Endothelial cell of umbilical vein (primary cell): Measurements from ENCODE around the gene KCNG3. TPM values are rescaled to one million over a fixed set of nuclear protein-coding genes. Genes with fewer than 3 reads are reported as not detected.

ENCODE experiments used
- BruUV-seq: library from RNA; stranded (reverse); fragments of 400-500 nt; replicated peaks from 2 replicates; lab custom pipeline; 2021; lab: Mats Ljungman, UMichigan
- CTCF ChIA-PET: fragments of 300-600, 350-600 bp; sonication (Branson Sonifier 250); formaldehyde crosslinking; loops from one replicate; lab custom pipeline; 2021; ENCODE audit warnings: antibody characterized with exemption, inconsistent platforms; lab: Charles Lee
- POLR2A ChIA-PET: fragments of 300-600, 350-600 bp; sonication (Branson Sonifier 250); formaldehyde crosslinking; loops from one replicate; lab custom pipeline; 2021; ENCODE audit warnings: antibody characterized with exemption, inconsistent platforms; lab: Charles Lee
- DNase-seq: peaks from one replicate; pipeline ENCODE4 v3.0.0-alpha.2; 2011; ENCODE audit warnings: low read depth, low spot score
- FAIRE-seq: peaks from 2 replicates; lab custom pipeline; 2011; peaks lifted over from hg19 to GRCh38; lab: Jason Lieb, UNC
- H2AFZ ChIP-seq: 2 replicates; pipeline ENCODE4 v1.6.0; 2012; ENCODE audit warnings: low read depth, low read length, control low read depth, inconsistent platforms
- H3K27ac ChIP-seq: 2 replicates; pipeline ENCODE4 v1.5.1; 2011; ENCODE audit warnings: low read depth, mild to moderate bottlenecking, control low read depth, low read length, moderate library complexity; ENCODE audit not compliant: insufficient read depth
- H3K27me3 ChIP-seq, 2 experiments: 2 replicates each; pipeline versions ENCODE4 v1.6.0 to v1.6.1; 2011; ENCODE audit warnings: low read length in 2 of 2, mixed read lengths in 1 of 2; ENCODE audit not compliant: control insufficient read depth in 2 of 2, insufficient read depth in 2 of 2
- H3K36me3 ChIP-seq, 2 experiments: 2 replicates in 1 of 2; 3 replicates in 1 of 2; pipeline ENCODE4 v1.5.1; 2011; ENCODE audit warnings: low read length in 2 of 2, mild to moderate bottlenecking in 1 of 2, moderate library complexity in 1 of 2; ENCODE audit not compliant: control insufficient read depth in 2 of 2, insufficient read depth in 2 of 2; ENCODE audit errors: extremely low read depth in 1 of 2
- H3K4me1 ChIP-seq: 3 replicates; pipeline ENCODE4 v1.5.1; 2011; ENCODE audit warnings: mild to moderate bottlenecking, low read length; ENCODE audit not compliant: control insufficient read depth, insufficient read depth; ENCODE audit errors: extremely low read depth
- H3K4me2 ChIP-seq: 2 replicates; pipeline ENCODE4 v1.6.1; 2011; ENCODE audit warnings: low read length, control low read depth, mixed read lengths; ENCODE audit not compliant: insufficient read depth
- H3K4me3 ChIP-seq, 3 experiments: fragments of 200-600 bp in 1 of 3; sonication (generic), shearing (Covaris generic) in 1 of 3; replicated peaks in 1 of 3; 2 replicates each; pipeline ENCODE4 v1.5.1; 2011 to 2016; ENCODE audit warnings: control low read depth in 3 of 3, low read length in 3 of 3, mild to moderate bottlenecking in 2 of 3, inconsistent platforms in 1 of 3, low read depth in 1 of 3, moderate library complexity in 1 of 3; ENCODE audit not compliant: insufficient read depth in 1 of 3
- H3K79me2 ChIP-seq: 2 replicates; pipeline ENCODE4 v1.6.0; 2012; ENCODE audit warnings: low read length, inconsistent platforms; ENCODE audit not compliant: control insufficient read depth, insufficient read depth
- H3K9ac ChIP-seq: replicated peaks from 2 replicates; pipeline ENCODE3; 2011; ENCODE audit warnings: low read length, control low read depth; ENCODE audit not compliant: insufficient read depth; ENCODE audit errors: extremely low read depth
- H3K9me1 ChIP-seq: replicated peaks from 3 replicates; pipeline ENCODE4 v1.6.0; 2011; ENCODE audit warnings: mild to moderate bottlenecking, low read length; ENCODE audit not compliant: control insufficient read depth, insufficient read depth; ENCODE audit errors: extremely low read depth
- H3K9me3 ChIP-seq: replicated peaks from 2 replicates; pipeline ENCODE4 v1.5.1; 2012; ENCODE audit warnings: low read length, inconsistent platforms; ENCODE audit not compliant: control insufficient read depth, insufficient read depth
- H4K20me1 ChIP-seq: replicated peaks from 2 replicates; pipeline ENCODE3; 2011; ENCODE audit warnings: mild to moderate bottlenecking, low read length; ENCODE audit not compliant: control insufficient read depth, insufficient read depth; ENCODE audit errors: extremely low read depth
- EZH2 ChIP-seq: IDR thresholded peaks from 2 replicates; pipeline ENCODE4 v1.6.1; 2012; ENCODE audit warnings: borderline replicate concordance, low read depth, mild to moderate bottlenecking, moderate library complexity, low read length, inconsistent platforms; ENCODE audit not compliant: severe bottlenecking
- FOS ChIP-seq: IDR thresholded peaks from 2 replicates; pipeline ENCODE4 v1.6.1; 2011; ENCODE audit warnings: mild to moderate bottlenecking, low read length, moderate library complexity, borderline replicate concordance; ENCODE audit not compliant: insufficient read depth
- GATA2 ChIP-seq: IDR thresholded peaks from 2 replicates; pipeline ENCODE4 v1.7.0; 2011; ENCODE audit warnings: low read depth, mild to moderate bottlenecking, moderate library complexity, mixed read lengths, low read length; ENCODE audit not compliant: insufficient read length, insufficient read depth
- JUN ChIP-seq: IDR thresholded peaks from 2 replicates; pipeline ENCODE4 v1.6.1; 2011; ENCODE audit warnings: borderline replicate concordance, low read depth; ENCODE audit not compliant: insufficient read length, insufficient read depth
- MYC ChIP-seq: IDR thresholded peaks from one replicate; pipeline ENCODE4 v1.6.1; 2011; ENCODE audit warnings: mild to moderate bottlenecking, low read depth, low read length
- POLR2A ChIP-seq: IDR thresholded peaks from 2 replicates; pipeline ENCODE4 v1.6.1; 2012; ENCODE audit warnings: low read depth, mild to moderate bottlenecking, control low read depth, low read length
- POLR2AphosphoS5 ChIP-seq: IDR thresholded peaks from 2 replicates; pipeline ENCODE4 v1.6.1; 2012; ENCODE audit warnings: low read depth, mild to moderate bottlenecking, control low read depth, low read length, moderate library complexity; ENCODE audit not compliant: insufficient read depth
- dilution Hi-C: fragments of 300-500 bp; cut with MboI; formaldehyde crosslinking; loops from one replicate; pipeline ENCODE4 v1.15.0; 2019; ENCODE audit warnings: low sequenced_read_pairs; ENCODE audit not compliant: extremely low pct_ligation_motif_present
- intact Hi-C: fragments of 100-400 bp; cut with micrococcal nuclease; formaldehyde crosslinking; loops from one replicate; pipeline ENCODE4 v1.10.0; 2022
- polyA plus RNA-seq, 4 experiments: library from polyadenylated mRNA; depleted of rRNA in 3 of 4; stranded (reverse) in 3 of 4; unstranded in 1 of 4; fragments of >200 nt; gene quantifications; 2 replicates each; pipeline versions ENCODE4 v1.2.1 to v1.2.3, GENCODE V29; 2011 to 2012; ENCODE audit warnings: missing spikeins in 1 of 4
- total RNA-seq: library from RNA; stranded (reverse); gene quantifications from 2 replicates; pipeline ENCODE4 v1.2.3, GENCODE V29; 2021
- TF ChIP-seq, protein P1 (sequence below), 2 donors: IDR thresholded peaks; 1 replicate in 1 of 2; 2 replicates in 1 of 2; pipeline ENCODE4 v1.5.1; 2011; ENCODE audit warnings: low read length in 2 of 2, mild to moderate bottlenecking in 2 of 2, moderate library complexity in 2 of 2, control low read depth in 1 of 2, inconsistent platforms in 1 of 2, low read depth in 1 of 2; ENCODE audit not compliant: insufficient read depth in 1 of 2; ENCODE audit errors: extremely low read depth in 1 of 2
- TF ChIP-seq, protein P2 (sequence below): IDR thresholded peaks from 2 replicates; pipeline ENCODE4 v1.6.1; 2011; ENCODE audit not compliant: insufficient read depth, insufficient read length

Gene KCNG3
- total and polyA plus RNA-seq, 2 donors (not counting 3 experiments of a cell fraction or from before 2014, with no cell fraction given), result 0.15 TPM; not detected in 1

DNA sequence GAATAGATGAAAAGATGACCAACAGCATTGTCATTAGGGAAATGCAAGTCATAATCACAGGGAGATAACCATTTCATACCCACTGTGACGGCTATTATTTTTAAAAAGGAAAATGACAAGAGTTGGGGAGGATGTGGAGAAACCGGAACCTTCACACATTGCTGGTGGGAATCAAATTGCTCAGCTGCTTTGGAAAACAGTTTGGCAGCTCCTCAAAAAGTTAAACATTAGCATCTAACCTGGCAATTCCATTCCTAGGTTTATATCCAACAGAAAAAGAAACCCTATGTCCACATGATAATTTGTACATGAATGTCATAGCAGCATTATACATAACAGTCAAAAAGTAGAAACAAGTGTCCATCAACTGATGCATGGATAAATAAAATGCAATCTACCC, 58.2 kb downstream of the KCNG3 start:
- Histone ChIP-seq H3K9me1 (no peaks in the 10 kb centered on the region), H4K20me1 (no peaks in the 10 kb centered on the region), H2AFZ (no peak overlapping the region), H3K4me1 (no peaks in the 10 kb centered on the region), H3K27me3 (peaks cover 0 to 3% of the 10 kb centered on the region in 2 experiments), H3K4me3 (no peak overlapping the region), H3K9me3 (no peaks in the 10 kb centered on the region), H3K4me2 (no peak overlapping the region), H3K79me2 (no peaks in the 10 kb centered on the region), H3K36me3 (no peaks in the 10 kb centered on the region), H3K27ac (no peak overlapping the region), H3K9ac (no peak overlapping the region)
- ChIA-PET CTCF (no interaction called here), POLR2A (no interaction called here)
- intact Hi-C loops, result no loop called here
- BruUV-seq, result no TSS peak
- TF ChIP-seq EZH2 (no peak), POLR2AphosphoS5 (no peak), FOS (no peak), POLR2A (no peak), JUN (no peak), MYC (no peak), GATA2 (no peak)
- TF ChIP-seq, protein P1, sequence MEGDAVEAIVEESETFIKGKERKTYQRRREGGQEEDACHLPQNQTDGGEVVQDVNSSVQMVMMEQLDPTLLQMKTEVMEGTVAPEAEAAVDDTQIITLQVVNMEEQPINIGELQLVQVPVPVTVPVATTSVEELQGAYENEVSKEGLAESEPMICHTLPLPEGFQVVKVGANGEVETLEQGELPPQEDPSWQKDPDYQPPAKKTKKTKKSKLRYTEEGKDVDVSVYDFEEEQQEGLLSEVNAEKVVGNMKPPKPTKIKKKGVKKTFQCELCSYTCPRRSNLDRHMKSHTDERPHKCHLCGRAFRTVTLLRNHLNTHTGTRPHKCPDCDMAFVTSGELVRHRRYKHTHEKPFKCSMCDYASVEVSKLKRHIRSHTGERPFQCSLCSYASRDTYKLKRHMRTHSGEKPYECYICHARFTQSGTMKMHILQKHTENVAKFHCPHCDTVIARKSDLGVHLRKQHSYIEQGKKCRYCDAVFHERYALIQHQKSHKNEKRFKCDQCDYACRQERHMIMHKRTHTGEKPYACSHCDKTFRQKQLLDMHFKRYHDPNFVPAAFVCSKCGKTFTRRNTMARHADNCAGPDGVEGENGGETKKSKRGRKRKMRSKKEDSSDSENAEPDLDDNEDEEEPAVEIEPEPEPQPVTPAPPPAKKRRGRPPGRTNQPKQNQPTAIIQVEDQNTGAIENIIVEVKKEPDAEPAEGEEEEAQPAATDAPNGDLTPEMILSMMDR (IDR thresholded peaks at IDR 0.05; ENCODE audit: extremely low read depth in 1 of 2, insufficient read depth in 1 of 2, low read depth in 1 of 2, low read length in 2 of 2), result no peak
- TF ChIP-seq, protein P2, sequence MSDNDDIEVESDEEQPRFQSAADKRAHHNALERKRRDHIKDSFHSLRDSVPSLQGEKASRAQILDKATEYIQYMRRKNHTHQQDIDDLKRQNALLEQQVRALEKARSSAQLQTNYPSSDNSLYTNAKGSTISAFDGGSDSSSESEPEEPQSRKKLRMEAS, result no peak
- no peak for DNase-seq
- dilution Hi-C loops, result no loop called here
- FAIRE-seq, result no peak
